ELF-1 (cell line): ENCODE measurements around the gene ZNF667.
A peak's percentile ranks its signal among the peaks of the same experiment; 100 is the strongest.

Experiments
- DNase-seq: peaks from one replicate; pipeline ENCODE4 v3.0.0-alpha.2; 2016; ENCODE audit warnings: low read depth, low spot score

The ZNF667 gene

GRCh38 chr19:56393119-56394012 lies 83.8 kb downstream of the ZNF667 start, which contains the start of gene ZNF582:
Gene ZNF582 (minus strand): TSS chr19:56393534. CDS start chr19:56391752, 1,782 bp downstream.
- peak; percentile 96 for DNase-seq
